Activated CD8-positive, alpha-beta memory T cell treated with anti-CD3 and anti-CD28 coated beads for 24 hours (primary cell): ENCODE results near the gene SEPTIN7.

Experiments used
- DNase-seq: peaks from one replicate; pipeline ENCODE4 v3.0.0-alpha.2; 2020

The SEPTIN7 gene

DNA sequence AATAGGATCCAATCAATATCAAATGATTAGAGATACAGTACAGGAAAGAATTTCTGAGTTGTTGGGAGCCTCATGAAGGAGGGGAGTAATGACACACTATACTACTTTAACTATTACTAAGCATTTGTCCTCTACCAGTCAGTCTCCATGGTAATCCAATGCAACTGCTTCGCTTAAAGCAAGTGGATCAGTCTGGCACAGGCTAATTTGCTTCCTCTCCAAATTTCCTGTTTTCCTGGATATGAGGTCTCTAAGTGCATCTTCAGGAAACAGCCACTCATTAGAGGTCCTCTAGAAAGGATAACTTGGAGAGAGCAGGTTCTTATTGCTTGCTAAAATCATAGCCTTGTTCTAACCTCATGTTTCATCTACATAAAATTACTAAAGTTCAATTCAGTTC is 8.4 kb upstream of the SEPTIN7 start:
- no peak for DNase-seq

DNA sequence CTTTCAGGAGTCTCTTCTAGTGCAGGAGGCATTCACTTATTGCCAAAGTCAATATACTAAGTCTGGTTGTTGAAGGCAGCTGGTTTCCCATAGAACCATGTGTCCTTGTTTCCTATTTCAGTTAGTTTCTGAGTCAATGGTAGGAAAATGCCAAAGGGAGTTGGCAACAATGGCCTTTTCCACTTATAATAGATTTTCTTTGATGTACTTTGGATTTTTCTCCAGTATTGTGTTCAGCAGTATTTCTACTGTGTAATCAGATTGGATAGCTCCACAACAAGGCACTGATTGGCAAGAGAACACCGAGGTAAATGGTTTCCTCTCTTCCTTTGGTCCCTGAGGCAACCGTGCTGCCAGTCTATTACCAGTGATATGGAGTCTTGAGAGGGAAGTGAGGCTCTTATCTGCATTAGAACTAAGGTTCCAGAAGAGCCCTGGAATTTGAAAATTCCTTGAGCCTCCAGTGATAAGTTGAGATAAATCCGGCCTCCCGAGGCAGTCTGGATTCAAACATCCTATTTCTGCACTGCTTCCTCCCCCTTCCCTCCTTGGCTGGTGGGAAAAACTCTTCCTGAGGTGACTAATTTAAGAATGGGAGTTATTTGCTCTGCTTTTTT is 7.9 kb upstream of the SEPTIN7 start:
- no peak for DNase-seq

GRCh38 chr7:35797311-35797710 is 3.5 kb upstream of the SEPTIN7 start:
- no peak for DNase-seq

DNA sequence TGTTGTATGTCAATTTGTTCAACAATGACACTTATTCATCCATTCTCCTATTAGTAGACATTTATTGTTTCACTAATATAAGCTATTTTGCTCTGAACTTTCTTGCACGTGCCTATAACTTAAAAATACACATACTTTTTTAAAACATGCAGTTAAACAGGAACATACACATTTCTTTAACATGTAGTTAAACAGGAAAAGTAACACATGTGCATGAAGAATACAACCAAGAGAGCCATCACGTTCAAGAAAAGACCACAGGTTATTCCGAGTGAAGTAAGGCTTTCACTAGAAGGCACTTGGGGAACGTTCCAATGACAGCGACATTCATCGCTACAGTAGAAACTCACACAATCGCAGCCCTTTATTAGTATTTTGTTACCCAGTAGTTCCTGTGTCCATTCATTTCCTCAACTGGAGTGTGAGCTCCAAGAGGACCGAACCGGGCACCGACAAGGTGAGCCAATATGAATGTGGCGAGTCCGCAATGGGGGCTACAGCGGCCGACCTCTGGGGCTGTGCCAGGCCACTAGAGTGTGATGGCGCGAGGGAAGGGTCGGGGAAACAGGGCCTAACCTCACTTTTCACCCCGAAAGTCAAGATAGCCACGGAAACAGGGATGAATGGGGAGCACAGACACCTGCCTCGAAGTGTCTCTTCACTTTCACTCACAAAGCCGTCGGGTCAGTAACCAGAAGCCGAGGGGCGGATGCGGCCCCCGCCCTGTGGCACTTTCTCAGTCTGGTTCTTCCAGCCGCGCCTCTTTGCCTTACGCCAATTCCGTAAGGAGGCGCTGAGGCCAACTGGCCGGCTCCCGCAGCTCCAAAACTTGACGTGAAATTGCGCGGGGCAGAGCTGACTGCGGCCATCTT is 775 bp upstream of the SEPTIN7 start:
- peak; percentile 95 for DNase-seq

DNA sequence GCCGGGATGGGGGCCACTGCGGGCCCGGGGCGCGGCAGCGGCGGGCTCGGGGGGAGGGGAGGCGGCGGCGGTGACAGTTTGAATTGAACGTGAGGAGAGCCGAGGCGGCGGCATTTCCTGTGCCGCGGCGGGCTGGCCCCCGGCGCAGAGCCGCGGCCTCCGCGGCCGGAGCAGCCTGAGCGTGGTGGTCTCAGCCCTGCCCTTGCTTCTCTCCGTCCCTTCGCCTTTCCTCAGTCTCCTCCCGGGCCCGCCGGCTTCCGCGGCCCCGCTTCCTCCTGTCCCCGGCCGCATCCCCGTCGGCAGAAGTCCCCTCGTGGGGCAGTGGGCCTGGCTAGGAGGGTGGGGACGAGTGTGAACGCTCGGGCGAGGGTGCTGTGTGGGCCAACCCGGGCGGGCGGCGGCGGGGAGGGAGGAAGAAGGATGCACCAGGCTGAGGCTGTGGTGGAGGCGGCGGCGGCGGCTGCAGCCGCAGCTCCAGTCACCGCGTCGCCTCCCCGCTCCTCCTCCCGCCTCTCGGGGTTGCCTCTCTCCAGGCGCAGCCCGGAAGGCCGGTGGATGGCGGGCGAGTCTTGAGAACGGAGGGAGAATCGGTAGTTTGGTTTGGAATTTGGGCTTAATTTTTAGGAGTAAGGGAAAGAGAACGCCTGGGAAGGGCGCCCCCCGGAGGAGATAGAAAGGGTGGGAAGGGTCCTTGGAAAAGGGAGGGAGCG is 690 bp downstream of the SEPTIN7 start:
- peak; percentile 89 for DNase-seq

GRCh38 chr7:35802102-35802466 is 1.2 kb downstream of the SEPTIN7 start:
- DNase-seq, result no peak

- no peak for DNase-seq
Measured at GRCh38 chr7:35802649-35803048, 1.8 kb downstream of the SEPTIN7 start.

- DNase-seq, result no peak
Measured at GRCh38 chr7:35804231-35804970, 3.5 kb downstream of the SEPTIN7 start.

GRCh38 chr7:35805876-35806275 is 5.0 kb downstream of the SEPTIN7 start:
- DNase-seq, result no peak

GRCh38 chr7:35816514-35816913 is 15.7 kb downstream of the SEPTIN7 start:
- DNase-seq, result no peak

- no peak for DNase-seq
Measured at GRCh38 chr7:35817181-35817580, 16.3 kb downstream of the SEPTIN7 start.

DNA sequence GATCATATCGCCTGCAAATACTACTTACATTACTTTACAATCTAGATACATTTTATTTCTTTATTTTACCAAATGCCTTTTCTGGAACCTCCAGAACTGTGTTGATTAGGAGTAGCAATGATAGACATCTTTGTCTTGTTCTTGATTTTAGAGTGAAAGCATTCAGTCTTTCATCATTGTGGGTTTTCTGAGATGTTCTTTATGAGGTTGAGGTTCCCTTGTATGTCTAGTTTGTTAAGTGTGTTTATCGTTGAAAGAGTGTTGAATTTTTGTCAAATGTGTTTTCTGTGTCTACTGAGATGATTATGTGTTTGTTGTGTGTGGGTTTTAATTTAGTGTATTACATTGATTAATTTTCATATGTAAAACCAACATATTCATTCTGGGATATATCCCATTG is 17.1 kb downstream of the SEPTIN7 start:
- no peak for DNase-seq

DNA sequence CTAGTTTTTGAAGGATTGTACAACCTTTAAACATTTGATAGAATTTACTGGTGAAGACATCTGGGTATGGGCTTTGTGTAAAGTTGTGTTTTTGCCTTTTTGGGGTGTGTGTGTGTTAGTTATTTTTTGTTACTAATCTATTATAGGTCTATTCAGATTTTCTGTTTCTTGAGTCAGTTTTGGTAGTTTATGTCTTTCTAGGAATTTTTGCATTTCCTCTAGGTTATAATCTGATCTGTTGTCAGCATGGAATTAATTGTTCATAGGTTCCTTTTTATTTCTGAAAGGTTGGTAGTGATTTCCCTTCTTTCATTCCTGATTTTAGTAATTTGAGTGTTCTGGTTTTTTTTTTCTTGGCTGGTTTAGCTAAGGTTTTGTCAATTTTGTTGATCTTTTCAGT is 17.7 kb downstream of the SEPTIN7 start:
- no peak for DNase-seq

GRCh38 chr7:35819310-35819709 is 18.5 kb downstream of the SEPTIN7 start:
- DNase-seq, result no peak

DNA sequence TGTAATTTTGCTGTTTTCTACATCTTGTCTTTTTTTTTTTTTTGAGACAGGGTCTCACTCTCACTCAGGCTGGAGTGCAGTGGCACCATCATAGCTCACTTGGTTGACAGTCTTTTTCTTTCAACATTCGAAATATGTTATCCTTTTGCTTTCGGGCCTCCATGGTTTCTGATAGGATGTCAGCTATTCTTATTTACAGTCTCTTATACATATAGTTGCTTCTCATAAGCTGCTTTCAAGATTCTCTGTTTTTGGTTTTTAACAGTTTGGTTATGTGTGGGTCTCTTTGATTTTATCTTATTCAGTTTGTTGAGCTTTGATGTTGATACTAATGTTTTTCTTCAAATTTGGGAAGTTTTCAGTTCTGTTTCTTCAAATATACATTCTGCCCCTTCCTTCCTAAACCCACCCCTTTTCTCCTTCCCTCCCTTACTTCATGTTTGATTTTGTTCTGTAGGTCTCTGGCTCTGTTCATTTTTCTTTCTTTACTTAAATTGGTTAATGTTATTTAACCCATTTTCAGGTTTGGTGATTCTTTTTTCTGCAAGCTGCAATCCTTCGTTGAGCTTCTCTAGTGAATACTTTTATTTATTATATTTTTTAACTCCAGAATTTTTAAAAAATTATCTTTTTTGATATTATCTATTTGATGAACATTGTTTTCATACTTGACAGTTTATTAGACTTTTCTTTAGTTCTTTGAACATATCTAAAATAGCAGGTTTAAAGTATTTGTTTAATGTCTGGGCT is 19.3 kb downstream of the SEPTIN7 start:
- no peak for DNase-seq

DNA sequence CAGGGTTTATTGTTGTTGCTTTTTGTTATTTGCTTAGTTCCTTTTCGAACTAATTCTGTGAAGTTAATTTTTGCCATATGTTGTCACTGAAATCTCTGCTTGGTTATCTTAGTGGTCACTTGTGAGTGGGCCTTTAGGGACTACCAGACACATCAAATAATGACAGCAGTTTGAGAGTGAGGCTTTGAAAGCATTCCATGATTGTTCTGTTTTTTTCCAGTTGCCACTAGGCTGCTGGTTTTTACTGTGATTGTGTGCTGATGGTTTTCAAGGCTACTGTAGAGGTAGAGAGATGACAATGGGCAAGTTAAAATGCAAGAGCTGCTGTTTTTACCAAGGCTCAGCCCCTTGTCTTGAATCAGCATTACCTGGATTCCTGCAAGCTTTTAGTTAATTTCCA is 20.0 kb downstream of the SEPTIN7 start:
- DNase-seq, result no peak

DNA sequence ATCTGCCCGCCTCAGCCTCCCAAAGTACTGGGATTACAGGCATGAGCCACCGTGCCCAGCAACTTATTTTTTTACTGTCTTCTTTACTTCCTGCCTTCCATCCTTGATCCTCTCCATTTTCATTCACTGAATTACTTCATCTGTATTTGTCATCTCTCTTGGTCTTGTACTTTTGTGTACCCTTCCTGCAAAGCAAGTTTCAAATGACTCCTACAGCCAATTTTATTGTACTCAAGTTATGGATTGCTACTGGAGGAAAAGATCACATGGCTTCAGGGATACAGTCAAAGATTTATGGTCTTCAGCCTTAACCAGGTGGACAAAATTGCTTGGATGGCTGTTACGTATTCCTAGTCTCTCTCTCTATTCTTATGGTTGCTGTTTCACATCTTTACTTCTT is 22.6 kb downstream of the SEPTIN7 start:
- DNase-seq, result no peak

DNA sequence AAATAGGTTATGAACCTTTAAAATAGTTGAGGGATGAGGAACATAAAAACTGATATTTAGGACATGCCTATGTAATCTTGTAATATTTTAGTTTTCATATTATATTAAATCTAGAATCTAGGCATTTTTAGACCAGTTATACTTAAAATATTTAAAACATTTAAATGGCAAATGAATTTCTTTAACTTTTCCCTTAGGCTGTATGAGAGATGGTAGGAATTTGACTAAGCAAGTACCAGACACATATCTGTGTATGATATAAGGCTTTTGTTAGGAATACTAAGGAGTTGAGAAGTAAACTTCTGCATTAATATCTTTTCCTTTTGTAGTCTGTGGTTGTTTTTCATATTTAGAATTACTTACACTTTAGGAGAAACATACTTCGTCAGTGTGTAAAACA is 25.1 kb downstream of the SEPTIN7 start:
- no peak for DNase-seq

DNA sequence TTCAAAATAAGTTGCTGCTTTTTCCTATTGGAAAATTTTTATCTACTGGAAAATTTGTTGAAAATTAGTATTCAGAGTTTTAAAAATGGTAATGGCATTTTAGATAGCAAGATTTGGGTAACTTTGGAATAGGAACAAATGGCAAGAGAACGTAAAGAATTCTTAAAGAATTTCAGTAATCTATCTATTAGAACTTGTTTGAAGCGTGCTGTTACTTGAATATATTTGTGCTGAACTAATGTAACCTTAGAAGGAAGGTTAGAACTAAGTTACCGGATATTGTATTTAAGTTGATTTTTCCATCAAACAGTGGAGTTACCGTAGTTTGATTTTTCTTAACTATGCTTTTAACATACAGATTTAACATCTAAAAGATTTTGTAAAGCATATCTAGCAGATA is 25.9 kb downstream of the SEPTIN7 start:
- DNase-seq, result no peak

GRCh38 chr7:35828817-35829216 is 28.0 kb downstream of the SEPTIN7 start:
- no peak for DNase-seq

- no peak for DNase-seq
Measured at GRCh38 chr7:35831208-35831607, 30.4 kb downstream of the SEPTIN7 start.
